Measurements from ENCODE around the gene TP63.

The TP63 gene

DNA sequence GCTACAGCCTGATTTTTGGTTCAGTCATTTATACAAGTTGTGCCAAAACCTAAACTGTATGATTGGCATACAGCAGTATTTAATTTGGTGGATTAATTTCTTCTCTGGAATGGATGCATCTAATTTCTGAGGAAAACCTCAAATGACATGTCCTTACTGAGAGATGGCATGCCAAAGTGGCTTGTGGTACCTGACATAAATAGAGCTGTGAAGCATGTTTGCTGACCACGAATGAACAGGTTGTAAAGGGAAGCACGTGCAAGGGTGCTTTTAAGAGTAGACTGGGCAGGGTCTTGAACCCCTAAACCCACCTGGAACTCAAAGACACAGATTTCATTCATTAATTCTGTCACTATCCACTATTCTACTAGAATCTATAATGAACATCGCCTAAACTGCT lies 77.2 kb downstream of the TP63 start:
- Histone ChIP-seq H3K9ac (ENCODE audit: insufficient read length, low read depth) (no peak overlapping the region), H3K36me3 (ENCODE audit: insufficient read depth, insufficient read length, low read length) (no peaks in the 10 kb centered on the region), H3K9me3 (ENCODE audit: insufficient read depth, low read length) (no peaks in the 10 kb centered on the region), H3K4me1 (ENCODE audit: insufficient read depth, insufficient read length) (no peaks in the 10 kb centered on the region), H3K27me3 (ENCODE audit: insufficient read depth, insufficient read length) (no peaks in the 10 kb centered on the region), H3K4me3 (ENCODE audit: insufficient read length, low read depth) (no peak overlapping the region)
- TF ChIP-seq YY1 (IDR thresholded peaks at IDR 0.05; ENCODE audit: insufficient read depth, insufficient read length) (no peak), SUZ12 (IDR thresholded peaks at IDR 0.05; ENCODE audit: extremely low read depth, insufficient read depth, insufficient read length) (no peak), ZNF274 (IDR thresholded peaks at IDR 0.05; ENCODE audit: low read depth, low read length) (no peak)
- no peak for DNase-seq (ENCODE audit: low read depth, low spot score)

- Histone ChIP-seq H3K4me1 (ENCODE audit: insufficient read depth, insufficient read length) (no peaks in the 10 kb centered on the region), H3K9ac (ENCODE audit: insufficient read length, low read depth) (no peak overlapping the region), H3K9me3 (ENCODE audit: insufficient read depth, low read length) (no peaks in the 10 kb centered on the region), H3K36me3 (ENCODE audit: insufficient read depth, insufficient read length, low read length) (no peaks in the 10 kb centered on the region), H3K27me3 (ENCODE audit: insufficient read depth, insufficient read length) (no peaks in the 10 kb centered on the region), H3K4me3 (ENCODE audit: insufficient read length, low read depth) (no peak overlapping the region)
- DNase-seq (ENCODE audit: low read depth, low spot score): no peak
- TF ChIP-seq YY1 (IDR thresholded peaks at IDR 0.05; ENCODE audit: insufficient read depth, insufficient read length) (no peak), ZNF274 (IDR thresholded peaks at IDR 0.05; ENCODE audit: low read depth, low read length) (no peak), SUZ12 (IDR thresholded peaks at IDR 0.05; ENCODE audit: extremely low read depth, insufficient read depth, insufficient read length) (no peak)
Measured at GRCh38 chr3:189710620-189711402, 79.6 kb downstream of the TP63 start.

DNA sequence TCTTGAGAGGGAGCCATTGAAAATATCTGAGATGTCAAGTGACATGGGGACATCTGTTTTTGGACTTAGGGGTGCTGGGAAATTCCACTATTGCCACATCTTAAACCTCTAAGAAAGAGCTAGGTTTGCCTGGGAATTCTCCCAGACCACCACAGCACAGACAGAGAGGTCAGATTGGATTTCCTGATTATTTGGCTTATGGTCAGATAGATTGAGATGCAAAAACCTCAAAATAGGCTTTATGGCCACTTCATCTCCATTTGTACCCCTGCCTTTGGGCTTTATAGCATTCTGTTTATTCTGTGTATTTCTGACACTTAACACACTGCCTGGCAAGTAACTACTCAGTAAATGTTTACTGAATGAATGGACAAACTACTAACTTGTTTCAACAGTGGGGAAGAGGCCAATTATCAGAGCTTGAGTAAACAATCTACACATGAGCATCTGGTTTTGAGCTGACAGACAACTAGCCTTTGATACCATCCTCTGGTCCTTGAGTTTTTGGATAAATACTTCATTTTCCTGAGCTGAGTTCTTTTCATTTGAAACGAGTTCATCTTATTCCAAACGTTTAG lies 81.8 kb downstream of the TP63 start:
- H3K27me3 ChIP-seq (ENCODE audit: insufficient read depth, insufficient read length): no peaks in the 10 kb centered on the region
- H3K4me1 ChIP-seq (ENCODE audit: insufficient read depth, insufficient read length): no peaks in the 10 kb centered on the region
- no peak for DNase-seq (ENCODE audit: low read depth, low spot score)
- no peak overlapping the region for H3K9ac ChIP-seq (ENCODE audit: insufficient read length, low read depth)
- H3K9me3 ChIP-seq (ENCODE audit: insufficient read depth, low read length): no peaks in the 10 kb centered on the region
- no peaks in the 10 kb centered on the region for H3K36me3 ChIP-seq (ENCODE audit: insufficient read depth, insufficient read length, low read length)
- H3K4me3 ChIP-seq (ENCODE audit: insufficient read length, low read depth): no peak overlapping the region
- TF ChIP-seq ZNF274 (IDR thresholded peaks at IDR 0.05; ENCODE audit: low read depth, low read length): no peak
- no peak for TF ChIP-seq SUZ12 (IDR thresholded peaks at IDR 0.05; ENCODE audit: extremely low read depth, insufficient read depth, insufficient read length)
- no peak for TF ChIP-seq YY1 (IDR thresholded peaks at IDR 0.05; ENCODE audit: insufficient read depth, insufficient read length)

DNA sequence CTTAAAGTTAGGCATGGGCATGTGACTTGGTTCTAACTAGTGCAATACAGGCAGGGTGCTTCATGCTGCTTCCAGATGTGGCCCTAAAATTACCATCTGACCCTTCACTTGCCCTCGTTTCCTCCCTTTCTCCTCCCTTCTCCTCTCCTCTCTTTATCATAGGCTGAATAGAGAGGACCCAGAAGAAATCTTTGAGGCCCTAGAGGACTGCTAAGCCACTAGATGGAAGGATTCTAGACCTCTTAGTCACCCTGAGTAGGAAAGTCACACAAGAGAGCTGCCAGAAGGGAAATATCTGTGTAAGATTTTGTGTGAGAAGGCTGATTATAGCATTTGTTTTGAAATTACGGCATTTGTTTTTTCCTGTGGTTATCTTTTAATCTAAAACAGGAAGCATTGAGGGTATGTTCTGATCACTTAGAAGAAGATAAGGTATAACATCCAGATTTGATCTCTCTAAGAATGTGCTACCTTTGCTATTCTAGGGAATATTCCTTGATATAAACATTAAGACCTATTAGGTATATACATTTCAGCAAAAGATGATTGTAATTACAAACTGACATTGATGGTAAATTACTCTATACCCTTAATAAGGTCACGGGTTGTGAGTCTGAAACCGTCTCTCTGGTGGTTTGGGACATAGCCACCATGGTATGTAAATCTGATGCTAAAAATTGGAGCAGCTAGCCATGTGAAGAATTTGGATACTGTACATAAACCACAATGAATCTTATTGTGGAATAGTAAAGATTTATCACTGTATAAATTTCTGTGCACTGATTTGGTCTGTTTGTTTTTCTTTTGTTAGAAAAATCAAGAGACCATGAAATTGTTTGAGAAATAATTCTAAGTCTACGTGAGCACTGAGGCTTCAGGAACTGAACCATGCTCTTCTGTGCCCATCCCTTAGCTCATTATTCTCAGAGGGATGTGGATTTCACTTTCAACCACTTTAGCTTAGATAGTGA lies 84.1 kb downstream of the TP63 start:
- H3K4me1 ChIP-seq (ENCODE audit: insufficient read depth, insufficient read length): no peaks in the 10 kb centered on the region
- DNase-seq (ENCODE audit: low read depth, low spot score): no peak
- H3K9me3 ChIP-seq (ENCODE audit: insufficient read depth, low read length): no peaks in the 10 kb centered on the region
- no peak overlapping the region for H3K4me3 ChIP-seq (ENCODE audit: insufficient read length, low read depth)
- H3K9ac ChIP-seq (ENCODE audit: insufficient read length, low read depth): no peak overlapping the region
- no peaks in the 10 kb centered on the region for H3K36me3 ChIP-seq (ENCODE audit: insufficient read depth, insufficient read length, low read length)
- TF ChIP-seq ZNF274 (IDR thresholded peaks at IDR 0.05; ENCODE audit: low read depth, low read length) (no peak), YY1 (IDR thresholded peaks at IDR 0.05; ENCODE audit: insufficient read depth, insufficient read length) (no peak), SUZ12 (IDR thresholded peaks at IDR 0.05; ENCODE audit: extremely low read depth, insufficient read depth, insufficient read length) (no peak)
- H3K27me3 ChIP-seq (ENCODE audit: insufficient read depth, insufficient read length): no peaks in the 10 kb centered on the region

DNA sequence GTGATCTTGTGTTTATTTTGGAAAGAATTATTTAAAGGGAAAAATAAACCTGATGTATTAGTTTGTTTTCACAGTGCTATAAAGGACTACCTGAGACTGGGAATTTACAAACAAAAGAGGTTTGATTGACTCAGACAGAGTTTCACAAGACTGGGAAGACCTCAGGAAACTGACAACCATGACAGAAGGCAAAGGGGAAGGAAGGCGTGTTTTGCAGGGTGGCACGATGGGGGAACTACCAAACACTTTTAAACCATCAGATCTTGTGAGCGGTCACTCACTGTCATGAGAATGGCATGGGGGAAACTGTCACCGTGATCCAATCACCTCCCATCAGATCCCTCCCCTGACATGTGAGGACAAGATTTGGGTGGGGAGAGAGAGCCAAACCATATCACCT lies 87.0 kb downstream of the TP63 start:
- Histone ChIP-seq H3K4me3 (ENCODE audit: insufficient read length, low read depth) (no peak overlapping the region), H3K9me3 (ENCODE audit: insufficient read depth, low read length) (no peaks in the 10 kb centered on the region), H3K4me1 (ENCODE audit: insufficient read depth, insufficient read length) (no peaks in the 10 kb centered on the region), H3K36me3 (ENCODE audit: insufficient read depth, insufficient read length, low read length) (no peaks in the 10 kb centered on the region), H3K9ac (ENCODE audit: insufficient read length, low read depth) (no peak overlapping the region), H3K27me3 (ENCODE audit: insufficient read depth, insufficient read length) (no peaks in the 10 kb centered on the region)
- DNase-seq (ENCODE audit: low read depth, low spot score): no peak
- TF ChIP-seq SUZ12 (IDR thresholded peaks at IDR 0.05; ENCODE audit: extremely low read depth, insufficient read depth, insufficient read length) (no peak), YY1 (IDR thresholded peaks at IDR 0.05; ENCODE audit: insufficient read depth, insufficient read length) (no peak), ZNF274 (IDR thresholded peaks at IDR 0.05; ENCODE audit: low read depth, low read length) (no peak)

- no peak overlapping the region for H3K4me3 ChIP-seq (ENCODE audit: insufficient read length, low read depth)
- H3K27me3 ChIP-seq (ENCODE audit: insufficient read depth, insufficient read length): no peaks in the 10 kb centered on the region
- no peak for DNase-seq (ENCODE audit: low read depth, low spot score)
- no peak for TF ChIP-seq ZNF274 (IDR thresholded peaks at IDR 0.05; ENCODE audit: low read depth, low read length)
- TF ChIP-seq YY1 (IDR thresholded peaks at IDR 0.05; ENCODE audit: insufficient read depth, insufficient read length): no peak
- no peak for TF ChIP-seq SUZ12 (IDR thresholded peaks at IDR 0.05; ENCODE audit: extremely low read depth, insufficient read depth, insufficient read length)
- no peak overlapping the region for H3K9ac ChIP-seq (ENCODE audit: insufficient read length, low read depth)
- H3K36me3 ChIP-seq (ENCODE audit: insufficient read depth, insufficient read length, low read length): no peaks in the 10 kb centered on the region
- no peaks in the 10 kb centered on the region for H3K4me1 ChIP-seq (ENCODE audit: insufficient read depth, insufficient read length)
- H3K9me3 ChIP-seq (ENCODE audit: insufficient read depth, low read length): no peaks in the 10 kb centered on the region
Measured at GRCh38 chr3:189720736-189721417, 89.7 kb downstream of the TP63 start.
